Right lobe of liver (tissue), 6 donors: ENCODE measurements around the gene CYTH4. TPM values are rescaled to one million over a fixed set of nuclear protein-coding genes. Genes with fewer than 3 reads are reported as not detected.

Source experiments
- ATAC-seq, 4 donors: fragments of 200-7000 bp; cut with Tn5 transposase; one replicate each; pipeline ENCODE4 v1.9.1; 2020; ENCODE audit warnings: mild to moderate bottlenecking in 4 of 4, moderate library complexity in 4 of 4
- DNase-seq, 3 donors: peaks; one replicate each; pipeline ENCODE4 v3.0.0-alpha.2; 2020
- H3K27ac ChIP-seq, 3 donors: fragments of 200-600 bp; one replicate each; pipeline ENCODE4 v1.8.0; 2022
- H3K27me3 ChIP-seq, 2 donors: fragments of 200-600 bp; one replicate each; pipeline ENCODE4 v1.8.0; 2022
- H3K36me3 ChIP-seq, 4 donors: fragments of 200-600 bp; sonication (generic) in 1 of 4; one replicate each; pipeline versions ENCODE4 v1.5.1 to v1.8.0; 2017 to 2022; ENCODE audit warnings: control low read depth in 1 of 4
- H3K4me1 ChIP-seq, 4 donors: fragments of 200-600 bp; sonication (generic) in 1 of 4; one replicate each; pipeline versions ENCODE4 v1.5.1 to v1.8.0; 2017 to 2022; ENCODE audit warnings: control low read depth in 1 of 4
- H3K4me3 ChIP-seq, 3 donors: fragments of 200-600 bp; one replicate each; pipeline ENCODE4 v1.8.0; 2022
- H3K9me3 ChIP-seq, 4 donors: fragments of 200-600 bp; sonication (generic) in 1 of 4; one replicate each; pipeline versions ENCODE4 v1.5.1 to v1.8.0; 2017 to 2022; ENCODE audit warnings: control low read depth in 1 of 4
- CTCF ChIP-seq, 4 donors: fragments of 200-600 bp in 3 of 4; fragments of 450-650 bp in 1 of 4; IDR thresholded peaks; one replicate each; pipeline versions ENCODE4 v1.5.1 to v1.8.0; 2016 to 2022; ENCODE audit warnings: antibody characterized with exemption in 4 of 4, mild to moderate bottlenecking in 2 of 4
- POLR2A ChIP-seq: fragments of 450-650 bp; IDR thresholded peaks from one replicate; pipeline ENCODE4 v1.6.1; 2017; ENCODE audit warnings: antibody characterized with exemption, mild to moderate bottlenecking
- WGBS: methylation state at CpG from one replicate; pipeline ENCODE4 v1.1.6; 2018; ENCODE audit warnings: low coverage, low lambda C conversion rate; ENCODE audit not compliant: insufficient coverage; ENCODE audit errors: missing lambda C conversion rate; 5-methylcytosine and 5-hydroxymethylcytosine counted together
- intact Hi-C, 2 donors: fragments of 100-400 bp; cut with DNase I; formaldehyde crosslinking; loops; one replicate each; pipeline versions ENCODE4 v1.11.2 to v1.14.1; 2022
- total RNA-seq, 6 experiments: library from RNA; depleted of rRNA in 2 of 6; stranded (reverse); fragments of >200 nt in 2 of 6; fragmentation: NEBNext Ultra II Directional in 3 of 6; extraction: Animal tissue kit (Norgen Biotek cat#: 25700) in 3 of 6; gene quantifications; one replicate each; pipeline versions ENCODE4 v1.1.0 to v1.2.4, GENCODE V29; 2016 to 2023
- donor health status: DM: no; HTN: yes; CAD: no.
- donor health status: DM: no; HTN: no; CAD: no.
- donor health status: DM: no; HTN: no; CAD: no.
- donor health status: DM: no; HTN: yes; CAD: no.
- donor health status: DM: no; HTN: yes; CAD: no.

CYTH4 gene
- total RNA-seq, 6 experiments from 2014 or later, result 2.9 to 12.8 (median 4.0) TPM

- DNase-seq, result no peak
- H3K4me3 ChIP-seq, result no peak overlapping the region
- no peaks in the 10 kb centered on the region for H3K27me3 ChIP-seq
- WGBS, result 67% methylated on average over 3 of the region's 18 CpGs
- ATAC-seq, result no peak
- no peaks in the 10 kb centered on the region for H3K4me1 ChIP-seq
- no peaks in the 10 kb centered on the region for H3K9me3 ChIP-seq
- TF ChIP-seq POLR2A (no peak), CTCF (IDR thresholded peaks at IDR 0.05) (no peak)
- intact Hi-C loops, result no loop called here
- no peak overlapping the region for H3K27ac ChIP-seq
- H3K36me3 ChIP-seq, result no peaks in the 10 kb centered on the region
These were observed 13.0 kb downstream of the CYTH4 start for GRCh38 chr22:37295213-37295886.

- H3K27ac ChIP-seq, result no peak overlapping the region
- no peaks in the 10 kb centered on the region for H3K4me1 ChIP-seq
- intact Hi-C loops, result no loop called here
- ATAC-seq (no peak), DNase-seq (no peak)
- H3K9me3 ChIP-seq, result no peaks in the 10 kb centered on the region
- no peak for TF ChIP-seq CTCF (IDR thresholded peaks at IDR 0.05)
- TF ChIP-seq POLR2A, result no peak
- no peaks in the 10 kb centered on the region for H3K36me3 ChIP-seq
- H3K4me3 ChIP-seq, result no peak overlapping the region
- H3K27me3 ChIP-seq, result no peaks in the 10 kb centered on the region
- WGBS, result 81% methylated on average over 4 of the region's 11 CpGs
These were observed 13.6 kb downstream of the CYTH4 start for GRCh38 chr22:37295946-37296345.

GRCh38 chr22:37298748-37299495, 16.6 kb downstream of the CYTH4 start:
- Histone ChIP-seq H3K4me3 (no peak overlapping the region), H3K36me3 (no peaks in the 10 kb centered on the region), H3K27me3 (no peaks in the 10 kb centered on the region), H3K9me3 (no peaks in the 10 kb centered on the region), H3K27ac (no peak overlapping the region), H3K4me1 (no peaks in the 10 kb centered on the region)
- TF ChIP-seq CTCF (IDR thresholded peaks at IDR 0.05), result no peak
- intact Hi-C loops, result no loop called here
- ATAC-seq, result peak; percentile 7 to 28 (median 26)
- no peak for DNase-seq
- 67% methylated on average over 7 of the region's 17 CpGs for WGBS

GRCh38 chr22:37299969-37300509, 17.7 kb downstream of the CYTH4 start:
- TF ChIP-seq POLR2A (no peak), CTCF (IDR thresholded peaks at IDR 0.05) (no peak)
- DNase-seq (no peak), ATAC-seq (peak in 1 of 4 donors; percentile 25)
- H3K9me3 ChIP-seq, result no peaks in the 10 kb centered on the region
- intact Hi-C loops, result no loop called here
- no peaks in the 10 kb centered on the region for H3K4me1 ChIP-seq
- H3K36me3 ChIP-seq, result no peaks in the 10 kb centered on the region
- 81% methylated on average over 4 of the region's 4 CpGs for WGBS
- no peak overlapping the region for H3K27ac ChIP-seq
- no peaks in the 10 kb centered on the region for H3K27me3 ChIP-seq
- H3K4me3 ChIP-seq, result no peak overlapping the region
